Loucy (cell line): ENCODE data around the gene PROM2.

Experiments used
- H2AFZ ChIP-seq: fragments of 200-600 bp; sonication (generic); 2 replicates; pipeline ENCODE4 v1.6.0; 2016; ENCODE audit warnings: antibody characterized with exemption, mild to moderate bottlenecking, low read length, moderate library complexity
- H3F3A ChIP-seq: fragments of 200-600 bp; 2 replicates; pipeline ENCODE4 v1.6.0; 2016; ENCODE audit warnings: antibody characterized with exemption, low read depth, mild to moderate bottlenecking
- H3K27me3 ChIP-seq: fragments of 200-600 bp; sonication (generic); 2 replicates; pipeline ENCODE4 v1.6.1; 2014; ENCODE audit warnings: low read length, mild to moderate bottlenecking; ENCODE audit not compliant: insufficient read depth, poor library complexity, severe bottlenecking
- H3K36me3 ChIP-seq: fragments of 200-600 bp; sonication (generic); 2 replicates; pipeline ENCODE4 v1.6.1; 2016; ENCODE audit warnings: low read length; ENCODE audit not compliant: insufficient read depth
- H3K4me1 ChIP-seq: fragments of 200-600 bp; sonication (generic); 2 replicates; pipeline ENCODE4 v1.5.1; 2014; ENCODE audit warnings: low read length, mild to moderate bottlenecking; ENCODE audit not compliant: insufficient read depth, poor library complexity, severe bottlenecking
- H3K4me2 ChIP-seq: fragments of 200-600 bp; sonication (generic); 2 replicates; pipeline ENCODE4 v1.6.0; 2014; ENCODE audit warnings: antibody characterized with exemption, low read length, low read depth, mild to moderate bottlenecking; ENCODE audit not compliant: poor library complexity, severe bottlenecking
- H3K4me3 ChIP-seq: fragments of 200-600 bp; sonication (generic); 2 replicates; pipeline ENCODE4 v1.5.1; 2014; ENCODE audit warnings: low read length, mild to moderate bottlenecking, mixed read lengths; ENCODE audit not compliant: poor library complexity, severe bottlenecking
- H3K79me2 ChIP-seq: fragments of 200-600 bp; sonication (generic); 2 replicates; pipeline ENCODE4 v1.6.1; 2014; ENCODE audit warnings: low read length; ENCODE audit not compliant: insufficient read depth
- H3K9ac ChIP-seq: fragments of 200-600 bp; sonication (generic); 2 replicates; pipeline ENCODE4 v1.6.0; 2014; ENCODE audit warnings: mild to moderate bottlenecking, low read depth, low read length, moderate library complexity; ENCODE audit not compliant: poor library complexity, severe bottlenecking
- H3K9me2 ChIP-seq: fragments of 200-600 bp; sonication (generic); replicated peaks from 2 replicates; pipeline ENCODE4 v1.6.1; 2016; ENCODE audit warnings: low read depth, low read length, mixed read lengths
- H3K9me3 ChIP-seq: fragments of 200-600 bp; sonication (generic); 2 replicates; pipeline ENCODE4 v1.6.1; 2014; ENCODE audit warnings: mild to moderate bottlenecking, antibody characterized with exemption, low read length, low read depth; ENCODE audit not compliant: insufficient read depth
- H4K20me1 ChIP-seq: fragments of 200-600 bp; sonication (generic); 2 replicates; pipeline ENCODE4 v1.6.0; 2014; ENCODE audit warnings: antibody characterized with exemption, low read length, mild to moderate bottlenecking; ENCODE audit not compliant: insufficient read depth, poor library complexity, severe bottlenecking
- EZH2phosphoT487 ChIP-seq: fragments of 200-600 bp; IDR thresholded peaks from 2 replicates; pipeline ENCODE4 v1.6.1; 2018; ENCODE audit warnings: antibody characterized with exemption, mild to moderate bottlenecking, moderate library complexity, borderline replicate concordance
- TF ChIP-seq, protein P1 (sequence below): fragments of 200-600 bp; sonication (generic); conservative IDR thresholded peaks from 2 replicates; pipeline ENCODE4 v1.5.1; 2014; ENCODE audit warnings: mild to moderate bottlenecking, antibody characterized with exemption, low read length

The PROM2 gene

GRCh38 chr2:95273566-95274290 lies 521 bp upstream of the PROM2 start:
- Histone ChIP-seq H3K4me2 (no peak overlapping the region), H3K4me3 (no peak overlapping the region), H4K20me1 (no peaks in the 10 kb centered on the region), H3K9me3 (peaks cover 3% of the 10 kb centered on the region; the same call in 1 of the 2 replicates), H2AFZ (no peak overlapping the region), H3K79me2 (no peaks in the 10 kb centered on the region), H3K36me3 (no peaks in the 10 kb centered on the region), H3K9me2 (no peaks in the 10 kb centered on the region), H3K4me1 (no peaks in the 10 kb centered on the region), H3K9ac (no peak overlapping the region), H3F3A (no peaks in the 10 kb centered on the region), H3K27me3 (no peaks in the 10 kb centered on the region)
- TF ChIP-seq, protein P1, sequence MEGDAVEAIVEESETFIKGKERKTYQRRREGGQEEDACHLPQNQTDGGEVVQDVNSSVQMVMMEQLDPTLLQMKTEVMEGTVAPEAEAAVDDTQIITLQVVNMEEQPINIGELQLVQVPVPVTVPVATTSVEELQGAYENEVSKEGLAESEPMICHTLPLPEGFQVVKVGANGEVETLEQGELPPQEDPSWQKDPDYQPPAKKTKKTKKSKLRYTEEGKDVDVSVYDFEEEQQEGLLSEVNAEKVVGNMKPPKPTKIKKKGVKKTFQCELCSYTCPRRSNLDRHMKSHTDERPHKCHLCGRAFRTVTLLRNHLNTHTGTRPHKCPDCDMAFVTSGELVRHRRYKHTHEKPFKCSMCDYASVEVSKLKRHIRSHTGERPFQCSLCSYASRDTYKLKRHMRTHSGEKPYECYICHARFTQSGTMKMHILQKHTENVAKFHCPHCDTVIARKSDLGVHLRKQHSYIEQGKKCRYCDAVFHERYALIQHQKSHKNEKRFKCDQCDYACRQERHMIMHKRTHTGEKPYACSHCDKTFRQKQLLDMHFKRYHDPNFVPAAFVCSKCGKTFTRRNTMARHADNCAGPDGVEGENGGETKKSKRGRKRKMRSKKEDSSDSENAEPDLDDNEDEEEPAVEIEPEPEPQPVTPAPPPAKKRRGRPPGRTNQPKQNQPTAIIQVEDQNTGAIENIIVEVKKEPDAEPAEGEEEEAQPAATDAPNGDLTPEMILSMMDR: no peak
- TF ChIP-seq EZH2phosphoT487: no peak

- no peaks in the 10 kb centered on the region for H3K4me1 ChIP-seq
Observed at GRCh38 chr2:95275151-95275515, 884 bp downstream of the PROM2 start.

DNA sequence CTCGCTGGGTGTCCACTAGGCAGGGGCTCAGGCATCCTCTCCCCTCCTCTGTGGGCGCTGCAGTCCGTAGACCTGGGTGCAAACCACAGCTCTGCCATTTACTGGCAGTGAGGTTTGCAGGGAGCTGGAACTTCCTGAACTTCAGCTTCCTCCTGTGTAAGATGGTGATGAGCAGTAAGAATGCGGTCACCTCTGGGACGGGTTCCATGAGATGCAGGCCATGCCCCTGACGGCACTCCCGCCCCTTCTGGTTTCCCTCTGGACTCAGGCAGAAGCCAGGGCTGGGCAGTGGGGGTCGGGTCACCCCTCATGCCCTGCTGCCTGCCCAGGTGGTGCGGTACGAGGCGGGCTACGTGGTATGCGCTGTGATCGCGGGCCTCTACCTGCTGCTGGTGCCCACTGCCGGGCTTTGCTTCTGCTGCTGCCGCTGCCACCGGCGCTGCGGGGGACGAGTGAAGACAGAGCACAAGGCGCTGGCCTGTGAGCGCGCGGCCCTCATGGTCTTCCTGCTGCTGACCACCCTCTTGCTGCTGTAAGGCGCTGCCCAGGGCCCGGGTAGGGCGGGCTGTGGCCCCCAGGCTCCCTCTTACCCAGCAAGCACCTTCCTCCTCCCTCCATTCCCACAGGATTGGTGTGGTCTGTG lies 1.5 kb downstream of the PROM2 start:
- TF ChIP-seq, protein P1: no peak
- TF ChIP-seq EZH2phosphoT487: no peak
- H3K4me1 ChIP-seq: no peaks in the 10 kb centered on the region
- no peak overlapping the region for H3K4me2 ChIP-seq

More at GRCh38 chr2:95275151-95275515, 884 bp downstream of the PROM2 start:
- no peak overlapping the region for H2AFZ ChIP-seq
- no peaks in the 10 kb centered on the region for H4K20me1 ChIP-seq
- peaks cover 3% of the 10 kb centered on the region; the same call in 1 of the 2 replicates for H3K9me3 ChIP-seq
- no peak overlapping the region for H3K4me2 ChIP-seq
- no peaks in the 10 kb centered on the region for H3F3A ChIP-seq
- H3K36me3 ChIP-seq: no peaks in the 10 kb centered on the region
- no peaks in the 10 kb centered on the region for H3K9me2 ChIP-seq
- TF ChIP-seq EZH2phosphoT487: no peak
- TF ChIP-seq, protein P1: no peak
- H3K4me3 ChIP-seq: no peak overlapping the region
- H3K9ac ChIP-seq: no peak overlapping the region
- no peaks in the 10 kb centered on the region for H3K79me2 ChIP-seq
- H3K27me3 ChIP-seq: no peaks in the 10 kb centered on the region

More for the DNA sequence above, 1.5 kb downstream of the PROM2 start:
- Histone ChIP-seq H3F3A (no peaks in the 10 kb centered on the region), H3K36me3 (no peaks in the 10 kb centered on the region), H3K9ac (no peak overlapping the region), H3K9me3 (peaks cover 3% of the 10 kb centered on the region; the same call in 1 of the 2 replicates), H3K27me3 (no peaks in the 10 kb centered on the region), H4K20me1 (no peaks in the 10 kb centered on the region), H3K9me2 (no peaks in the 10 kb centered on the region), H3K79me2 (no peaks in the 10 kb centered on the region), H2AFZ (no peak overlapping the region), H3K4me3 (no peak overlapping the region)
